Activated T-cell treated with anti-CD3 and anti-CD28 coated beads for 4 hours (primary cell): Measurements from ENCODE around the gene ARL9.

Source experiments
- DNase-seq: peaks from one replicate; pipeline ENCODE4 v3.0.0-alpha.2; 2020

The ARL9 gene

GRCh38 chr4:56531823-56532222 lies 26.2 kb downstream of the ARL9 start:
- no peak for DNase-seq

- DNase-seq: no peak
Observed at GRCh38 chr4:56532239-56532638, 26.6 kb downstream of the ARL9 start.

GRCh38 chr4:56535915-56536314 lies 30.3 kb downstream of the ARL9 start:
- no peak for DNase-seq

DNA sequence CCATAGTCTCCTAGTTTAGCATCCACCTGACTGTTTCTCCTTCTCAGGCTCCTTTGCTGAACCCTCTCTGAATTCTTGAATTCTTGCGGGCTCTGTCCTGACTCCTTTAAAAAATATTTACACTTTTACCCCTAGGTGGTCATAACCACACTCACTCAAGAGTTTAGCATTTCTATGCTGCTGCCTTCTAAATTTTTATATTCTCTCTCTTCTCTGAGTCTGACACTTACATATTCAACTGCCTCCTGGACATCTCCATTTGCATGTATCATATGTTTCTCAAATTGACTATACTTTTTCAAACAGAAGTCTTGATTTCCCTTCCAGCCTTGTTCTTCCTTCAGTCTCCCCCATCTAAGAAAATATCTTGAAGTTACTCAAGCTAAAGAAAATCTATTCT lies 31.6 kb downstream of the ARL9 start:
- DNase-seq: no peak

DNA sequence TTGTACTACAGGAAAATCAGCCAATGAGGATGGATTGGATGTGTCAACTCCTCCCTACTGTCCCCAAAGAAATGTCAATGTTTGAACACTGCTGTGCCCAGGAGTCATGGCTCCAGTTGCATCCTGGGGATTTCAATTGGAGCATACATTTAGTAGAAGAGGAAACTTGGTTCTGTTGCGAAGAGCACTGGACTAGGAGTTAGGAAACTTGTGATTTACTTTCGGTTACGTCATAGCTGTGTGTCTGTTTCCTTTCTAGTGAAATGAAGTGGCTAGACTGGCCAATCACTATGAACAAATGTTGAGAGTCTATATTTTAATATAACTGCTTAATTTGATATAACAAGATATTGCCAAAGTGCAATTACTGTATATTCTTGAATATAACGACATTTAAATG lies 35.2 kb downstream of the ARL9 start:
- DNase-seq: no peak

GRCh38 chr4:56544573-56545131 lies 39.1 kb downstream of the ARL9 start:
- peak; percentile 81 for DNase-seq

GRCh38 chr4:56550642-56551041 lies 45.1 kb downstream of the ARL9 start:
- no peak for DNase-seq

DNA sequence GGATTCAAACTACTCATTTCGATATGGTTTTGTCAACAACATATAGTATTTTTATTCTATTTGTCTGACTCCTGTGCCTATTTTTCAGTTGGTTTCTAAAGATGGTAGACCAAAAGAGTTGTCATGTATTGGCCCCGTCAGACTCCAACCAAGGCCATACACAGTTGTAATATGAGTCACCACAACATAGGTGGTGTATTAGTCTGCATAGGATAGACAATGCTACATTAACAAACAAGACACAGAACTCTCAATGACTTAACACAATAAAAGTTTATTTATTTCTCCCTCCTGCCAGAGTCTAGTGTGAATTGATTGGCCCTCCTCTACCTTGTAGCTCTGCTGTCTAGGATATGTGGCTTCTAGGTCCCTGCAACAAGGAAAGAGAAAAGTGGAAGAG lies 45.9 kb downstream of the ARL9 start:
- DNase-seq: no peak

- no peak for DNase-seq
Observed at GRCh38 chr4:56552273-56552672, 46.7 kb downstream of the ARL9 start.

- DNase-seq: no peak
Observed at GRCh38 chr4:56570041-56570440, 64.5 kb downstream of the ARL9 start.
